Left cardiac atrium (tissue), 4 donors: ENCODE measurements around the gene CRKL. TPM values are rescaled to one million over a fixed set of nuclear protein-coding genes. Genes with fewer than 3 reads are reported as not detected.
"Not testable (repeated sequence)": the region's sequence is repeated elsewhere in the genome, so short reads cannot be mapped to it uniquely, and the experiment has no call there.

Source experiments
- ATAC-seq, 2 donors: fragments of 200-7000 bp; cut with Tn5 transposase; one replicate each; pipeline ENCODE4 v1.9.1; 2020; ENCODE audit warnings: mild to moderate bottlenecking in 2 of 2, moderate library complexity in 2 of 2
- DNase-seq: peaks from one replicate; pipeline ENCODE4 v3.0.0-alpha.2; 2020
- intact Hi-C, 2 donors: fragments of 100-400 bp; cut with DNase I; formaldehyde crosslinking; loops; one replicate each; pipeline versions ENCODE4 v1.14.1 to v1.15.1; 2022 to 2023
- total RNA-seq, 2 donors: library from RNA; stranded (reverse); fragmentation: NEBNext Ultra II Directional; extraction: Animal tissue kit (Norgen Biotek cat#: 25700); gene quantifications; one replicate each; pipeline ENCODE4 v1.2.1, GENCODE V29; 2021
- donor health status: DM: no; HTN: yes; CAD: no.
- donor health status: DM: no; HTN: yes; CAD: no; lungs with severe emphysema.
- donor health status: DM: yes; HTN: yes; CAD: no.
- donor health status: Dilated cardiomyopathy.

The CRKL gene
- total RNA-seq, 2 donors from 2014 or later = 48.7 to 50.2 TPM

DNA sequence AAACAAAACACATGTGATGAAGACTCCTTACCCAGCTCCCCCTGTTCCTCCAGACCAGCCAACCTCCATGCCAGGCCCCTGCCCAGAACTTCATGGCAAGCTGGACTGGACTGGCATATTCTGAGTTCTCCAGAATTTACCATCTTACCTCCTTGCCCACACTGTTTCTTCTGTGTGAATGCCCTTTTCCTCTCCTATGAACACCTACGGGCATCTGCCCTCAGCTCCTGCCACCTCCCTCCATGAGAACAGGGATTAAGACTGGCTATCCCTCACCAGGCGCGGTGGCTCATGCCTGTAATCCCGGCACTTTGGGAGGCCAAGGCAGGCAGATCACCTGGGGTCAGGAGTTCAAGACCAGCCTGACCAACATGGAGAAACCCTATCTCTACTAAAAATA, 43.4 kb downstream of the CRKL start:
- no peak for DNase-seq
- intact Hi-C loops = no loop called here
- ATAC-seq = no peak

DNA sequence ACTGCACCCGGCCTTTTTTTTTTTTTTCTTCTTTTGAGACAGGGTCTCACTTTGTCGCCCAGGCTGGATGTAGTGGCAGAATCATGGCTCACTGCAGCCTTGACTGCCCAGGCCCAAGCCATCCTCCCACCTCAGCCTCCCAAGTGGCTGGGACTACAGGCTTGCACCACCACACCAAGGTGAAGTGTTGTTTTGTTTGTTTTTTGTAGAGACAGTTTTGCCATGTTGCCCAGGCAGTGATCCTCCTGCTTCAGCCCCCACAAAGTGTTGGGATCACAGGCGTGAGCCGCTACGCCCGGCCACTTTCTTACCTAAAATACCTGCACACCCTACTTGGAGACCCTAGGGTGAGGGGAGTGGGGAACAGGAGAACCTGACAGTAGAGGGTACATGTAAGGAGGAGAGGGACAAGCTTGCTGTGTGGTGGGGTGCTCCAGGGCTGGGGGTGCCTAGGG, 45.3 kb downstream of the CRKL start:
- intact Hi-C loops = no loop called here

DNA sequence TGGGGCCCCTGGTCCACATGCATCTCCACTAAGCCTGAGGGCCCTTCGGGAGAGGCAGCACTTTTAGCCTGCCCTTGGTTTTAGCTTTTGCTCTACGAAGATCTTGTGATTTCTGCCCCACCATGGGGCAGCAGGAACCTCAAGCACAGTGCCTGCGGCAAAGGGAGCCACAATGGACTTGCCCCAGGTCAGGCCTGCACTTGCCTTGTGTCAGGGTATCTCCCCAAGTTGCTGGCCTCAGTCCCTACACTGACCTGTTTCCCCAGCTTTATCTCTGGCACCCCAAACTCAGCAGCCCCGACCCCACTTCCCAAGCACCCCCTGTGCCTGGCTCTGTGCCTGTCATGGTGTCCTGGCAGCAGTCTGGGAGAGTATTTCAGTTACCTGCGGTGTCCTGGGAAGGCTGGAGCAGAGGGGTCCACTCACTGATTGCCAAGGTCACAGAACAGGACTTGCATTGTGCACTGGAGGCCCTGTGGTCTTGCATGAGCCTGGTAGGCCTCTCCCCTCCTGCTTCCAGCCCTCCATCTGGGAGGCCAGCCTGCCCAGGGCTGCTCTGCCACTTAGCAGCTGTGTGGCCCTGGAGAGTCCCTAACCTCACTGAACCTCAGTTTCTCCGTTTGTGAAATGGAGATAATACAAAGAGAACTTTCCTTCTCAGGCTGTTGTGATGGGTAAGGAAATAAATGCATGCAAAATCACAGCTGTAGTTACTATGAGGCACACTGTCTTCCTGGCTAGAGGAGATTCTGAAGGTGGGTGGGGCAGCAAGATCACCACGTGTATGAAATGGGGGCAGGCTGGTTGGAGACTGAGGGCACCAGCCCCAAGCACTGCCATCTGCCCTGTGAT, 46.2 kb downstream of the CRKL start:
- ATAC-seq (no peak), DNase-seq (no peak)
- intact Hi-C loops = no loop called here

More for the DNA sequence above, 45.3 kb downstream of the CRKL start:
- DNase-seq = no peak
- ATAC-seq = no peak

DNA sequence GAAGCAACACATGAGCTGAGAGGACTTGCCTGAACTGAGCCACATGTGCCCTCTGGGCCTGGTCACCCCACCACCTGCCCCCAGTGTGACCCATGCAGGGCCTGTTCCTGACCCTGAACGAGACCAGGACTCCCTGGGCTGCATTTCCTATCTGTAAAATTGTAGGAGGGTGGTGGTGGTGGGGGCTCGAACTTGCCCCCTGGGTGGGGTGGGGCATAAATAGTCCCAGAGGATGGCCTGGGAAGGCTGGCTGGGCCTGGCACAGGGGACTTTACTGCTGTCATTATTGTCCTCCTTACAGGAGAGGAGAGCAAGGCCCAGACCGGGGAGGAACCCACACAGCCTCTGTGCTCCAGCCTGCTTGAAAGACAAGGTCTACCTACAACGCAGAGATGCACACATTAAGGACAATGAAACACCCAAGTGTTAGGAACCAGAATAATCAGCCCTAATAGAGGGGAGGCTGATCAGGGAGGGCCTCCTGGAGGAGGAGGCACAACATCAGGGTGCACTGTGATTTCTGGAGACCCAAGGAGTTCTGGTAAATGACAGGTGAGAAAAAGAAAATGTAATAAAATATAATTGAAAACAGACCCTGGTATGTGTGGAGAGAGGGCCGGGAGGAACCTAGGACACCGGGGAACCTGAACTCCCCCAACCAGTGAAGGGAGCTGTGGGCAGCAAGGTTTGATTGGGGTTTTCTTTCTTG, 47.0 kb downstream of the CRKL start:
- DNase-seq = no peak
- intact Hi-C loops = no loop called here
- ATAC-seq = no peak

DNA sequence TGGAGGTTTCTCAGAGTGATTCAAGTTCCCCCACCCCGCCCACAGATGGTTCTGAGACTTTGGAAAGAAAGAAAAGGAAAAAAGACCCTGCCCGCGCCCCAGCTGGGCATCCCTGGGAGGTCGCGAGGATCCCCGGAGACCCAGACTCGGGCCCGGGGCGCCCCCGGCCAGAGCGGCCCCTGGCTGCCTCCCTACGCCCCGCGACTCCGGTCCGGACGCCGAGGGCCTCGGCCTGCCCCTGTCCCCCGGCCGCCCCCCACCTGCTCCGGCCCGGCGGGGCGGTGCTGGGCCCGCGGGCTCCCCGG, 47.5 kb downstream of the CRKL start:
- ATAC-seq (no peak), DNase-seq (no peak)

DNA sequence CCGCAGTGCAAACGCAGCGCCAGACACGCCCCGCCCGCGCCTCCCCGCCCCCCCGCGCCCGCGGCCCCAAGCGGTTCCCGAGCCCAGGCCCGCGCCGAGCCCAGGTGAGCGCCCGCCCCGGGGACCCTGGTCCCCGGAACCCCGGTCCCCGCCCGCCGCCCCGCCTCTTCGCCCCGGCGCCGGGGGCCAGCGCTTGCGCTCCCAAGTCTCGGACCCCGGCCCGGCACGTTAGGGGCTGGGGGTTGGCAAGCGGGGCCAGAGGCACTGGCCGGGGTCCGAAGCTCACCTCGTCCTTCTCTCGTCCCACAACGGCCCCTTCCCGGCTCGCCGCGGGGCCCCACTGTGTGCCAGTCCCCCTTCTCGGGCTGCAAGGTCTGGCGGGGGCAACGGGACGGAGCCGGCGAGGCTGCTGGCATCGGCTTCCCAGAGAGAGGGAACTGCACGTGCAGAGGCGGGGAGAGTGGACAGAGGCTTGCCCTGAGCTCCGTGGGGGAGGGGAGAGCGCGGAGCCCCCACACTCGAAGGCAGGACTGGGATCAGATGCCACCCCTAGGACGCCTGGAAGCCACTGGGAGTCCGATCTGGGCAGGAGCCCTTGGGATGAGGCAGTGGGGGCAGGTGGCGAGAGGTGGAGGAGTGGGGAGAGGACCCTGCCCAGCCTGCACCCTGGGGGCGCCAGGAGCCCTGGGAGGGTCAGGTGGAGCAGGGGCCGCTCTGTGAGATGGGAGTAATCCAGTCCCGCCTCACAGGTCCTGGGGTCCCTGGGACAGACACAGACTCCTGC, 48.1 kb downstream of the CRKL start:
- ATAC-seq (peak in 1 of 2 donors; percentile 4), DNase-seq (no peak)
- intact Hi-C loops = loop anchor here in 1 of 2 donors (5.0 kb wide), 1 partner anchor 48 kb away; the partner anchor contains the start of gene CRKL

More for the DNA sequence above, 47.5 kb downstream of the CRKL start:
- intact Hi-C loops = loop anchor here in 1 of 2 donors (5.0 kb wide), 1 partner anchor 47 kb away; the partner anchor contains the start of gene CRKL

DNA sequence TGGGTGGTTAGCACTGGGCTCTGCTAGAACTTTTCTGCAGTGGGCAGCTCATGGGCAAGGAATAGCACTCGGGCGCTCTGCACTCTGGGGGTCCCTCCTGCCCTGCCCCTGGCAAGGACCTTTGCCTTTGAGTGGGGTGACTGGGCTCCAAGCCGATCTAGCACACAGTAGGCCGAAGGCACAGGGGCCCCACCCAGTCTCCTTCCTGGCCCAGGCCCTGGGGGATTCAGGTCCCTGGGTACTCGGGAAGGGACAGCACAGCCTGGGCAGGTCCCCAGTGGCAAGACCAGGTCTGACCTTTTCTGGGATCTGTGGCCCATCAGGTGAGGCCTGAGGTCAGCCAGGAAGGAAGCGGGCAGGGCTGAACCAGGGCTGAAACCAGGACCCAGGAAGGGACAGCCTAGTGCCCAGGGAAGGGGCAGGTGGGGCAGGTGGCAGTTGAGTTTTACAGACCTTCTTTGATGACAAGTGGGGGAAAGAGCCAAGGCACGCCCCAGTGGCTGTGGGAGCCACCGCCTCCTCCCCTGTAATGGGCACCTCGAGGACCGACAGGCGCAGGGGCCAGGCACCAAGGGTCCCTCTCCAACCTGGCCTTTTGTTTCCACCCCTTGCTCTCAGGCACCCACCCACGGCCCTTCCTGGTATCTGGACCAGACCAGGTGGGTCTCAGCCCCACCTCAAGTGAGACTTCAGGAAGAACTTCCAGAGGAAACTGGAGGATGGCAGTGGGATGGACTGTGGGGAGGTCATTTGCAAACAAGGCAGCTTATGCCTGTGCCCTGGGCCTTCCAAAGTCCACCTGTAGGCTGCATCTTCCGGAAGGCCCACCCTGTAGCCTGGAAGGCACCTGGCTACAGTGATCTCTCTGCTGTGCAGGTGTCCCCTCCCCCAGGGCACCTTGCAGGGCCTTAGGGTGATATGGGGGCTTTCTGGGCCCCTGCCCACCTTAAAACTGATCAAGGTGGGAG, 49.0 kb downstream of the CRKL start:
- ATAC-seq (no peak), DNase-seq (no peak)
- intact Hi-C loops = loop anchor here in 1 of 2 donors (5.0 kb wide), 1 partner anchor 49 kb away; the partner anchor contains the start of gene CRKL

DNA sequence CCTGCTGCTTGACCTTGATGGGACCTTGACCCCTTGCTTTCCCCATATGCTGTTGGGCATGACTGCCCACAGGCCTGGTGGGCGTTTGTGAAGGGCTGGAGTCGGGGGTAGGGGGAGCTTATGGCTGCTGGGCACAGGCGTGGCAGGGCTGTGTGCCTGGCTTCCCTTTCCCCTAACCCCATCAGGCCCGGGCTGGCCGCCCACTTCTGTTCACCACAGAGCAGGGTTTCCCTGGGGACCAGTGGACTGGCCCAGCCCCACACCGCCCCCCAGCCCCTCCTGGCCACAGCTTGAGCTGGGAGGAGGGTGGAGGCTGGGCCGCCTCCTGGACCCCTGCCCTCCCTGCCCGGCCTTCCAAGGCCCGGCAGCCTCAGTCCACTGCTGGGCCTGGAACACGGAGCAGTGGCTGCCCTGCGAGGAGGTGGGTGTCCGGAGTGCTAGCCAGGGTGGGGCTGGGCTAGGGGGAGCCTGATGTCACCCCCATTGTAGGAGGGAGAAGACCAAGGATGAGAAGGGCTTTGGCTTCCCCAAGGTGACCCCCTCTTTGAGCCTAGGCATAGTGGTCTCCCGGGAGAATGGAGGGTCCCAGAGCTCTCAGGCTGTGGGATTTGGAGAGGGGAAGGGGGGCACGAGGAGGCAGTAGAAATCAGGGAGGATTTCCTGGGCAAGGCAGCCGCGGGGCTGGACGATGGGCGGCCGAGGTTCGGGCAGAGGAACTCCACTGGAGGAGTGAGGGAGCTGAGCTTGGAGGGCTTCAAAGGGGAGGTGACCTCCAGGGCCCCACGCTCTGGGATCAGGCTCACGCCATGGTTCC, 49.9 kb downstream of the CRKL start, which contains the start of gene AIFM3:
Gene AIFM3 (plus strand): TSS at position 373 of the 814 bp plus-strand sequence. CDS start 690 bp downstream, outside the sequence.
- DNase-seq (no peak), ATAC-seq (no peak)
- intact Hi-C loops = loop anchor here in 1 of 2 donors (5.0 kb wide), 1 partner anchor 50 kb away; the partner anchor contains the start of gene CRKL

DNA sequence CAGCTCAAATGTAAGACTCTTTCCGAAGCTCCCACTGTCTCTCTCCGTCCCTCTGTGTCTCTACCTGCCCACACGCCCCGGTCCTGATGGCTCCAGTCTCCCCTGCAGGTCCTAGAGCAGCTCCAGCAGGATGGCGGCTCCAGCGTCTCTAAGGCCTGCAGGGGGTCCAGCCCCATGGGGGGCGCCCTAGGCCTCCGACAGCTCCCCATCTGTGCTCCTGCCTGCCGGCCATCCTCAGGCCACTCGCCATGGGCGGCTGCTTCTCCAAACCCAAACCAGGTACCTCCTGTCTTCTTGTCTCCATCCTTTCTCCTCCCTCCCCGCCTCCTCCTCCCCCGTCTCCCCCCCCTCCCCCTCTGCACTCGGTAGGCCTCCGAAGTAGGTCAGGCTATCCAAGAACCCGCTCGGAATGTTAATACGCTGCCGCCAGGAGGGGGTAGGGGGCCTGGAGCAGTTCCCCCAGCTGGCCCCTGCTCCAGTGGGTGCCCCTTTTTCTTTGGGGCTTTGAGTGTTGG, 50.5 kb downstream of the CRKL start:
- ATAC-seq (no peak), DNase-seq (no peak)
- intact Hi-C loops = loop anchor here in 1 of 2 donors (5.0 kb wide), 1 partner anchor 50 kb away; the partner anchor contains the start of gene CRKL

DNA sequence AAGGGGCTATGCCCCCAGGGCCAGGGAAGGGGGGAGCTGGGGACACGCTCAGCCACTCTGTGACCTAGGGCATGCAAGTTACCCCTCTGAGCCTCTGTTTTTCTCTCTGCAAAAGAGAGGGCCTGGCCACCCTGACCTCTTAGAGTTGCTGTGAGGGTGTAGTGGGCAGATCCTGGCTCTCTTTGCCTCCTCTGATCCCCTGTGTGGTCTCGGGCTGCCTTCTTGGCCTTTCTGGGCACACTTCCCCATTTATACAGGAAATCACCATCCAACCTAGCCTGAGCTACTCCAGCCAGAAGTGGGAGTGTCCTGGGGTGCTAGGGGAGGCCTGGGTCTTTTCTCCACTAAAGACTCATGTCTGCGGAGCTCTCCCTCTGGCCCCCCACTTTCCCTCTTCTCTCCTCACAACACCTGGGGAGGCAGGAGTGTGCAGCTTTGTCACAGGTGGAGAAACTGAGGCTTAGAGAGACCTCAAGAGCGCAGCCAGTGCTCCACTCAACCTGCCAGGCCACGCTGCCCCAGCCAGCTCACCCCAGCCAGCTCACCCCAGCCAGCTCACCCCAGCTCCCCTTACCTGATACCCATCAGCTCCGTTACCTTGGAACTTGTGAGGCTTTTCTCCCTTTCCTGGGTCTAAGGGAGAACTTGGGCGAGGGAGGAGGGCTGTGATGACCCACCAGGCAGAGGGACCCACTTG, 51.2 kb downstream of the CRKL start:
- peak in 1 of 2 donors; percentile 18 for ATAC-seq
- DNase-seq = no peak
- intact Hi-C loops = loop anchor here in 1 of 2 donors (5.0 kb wide), 1 partner anchor 51 kb away; the partner anchor contains the start of gene CRKL

DNA sequence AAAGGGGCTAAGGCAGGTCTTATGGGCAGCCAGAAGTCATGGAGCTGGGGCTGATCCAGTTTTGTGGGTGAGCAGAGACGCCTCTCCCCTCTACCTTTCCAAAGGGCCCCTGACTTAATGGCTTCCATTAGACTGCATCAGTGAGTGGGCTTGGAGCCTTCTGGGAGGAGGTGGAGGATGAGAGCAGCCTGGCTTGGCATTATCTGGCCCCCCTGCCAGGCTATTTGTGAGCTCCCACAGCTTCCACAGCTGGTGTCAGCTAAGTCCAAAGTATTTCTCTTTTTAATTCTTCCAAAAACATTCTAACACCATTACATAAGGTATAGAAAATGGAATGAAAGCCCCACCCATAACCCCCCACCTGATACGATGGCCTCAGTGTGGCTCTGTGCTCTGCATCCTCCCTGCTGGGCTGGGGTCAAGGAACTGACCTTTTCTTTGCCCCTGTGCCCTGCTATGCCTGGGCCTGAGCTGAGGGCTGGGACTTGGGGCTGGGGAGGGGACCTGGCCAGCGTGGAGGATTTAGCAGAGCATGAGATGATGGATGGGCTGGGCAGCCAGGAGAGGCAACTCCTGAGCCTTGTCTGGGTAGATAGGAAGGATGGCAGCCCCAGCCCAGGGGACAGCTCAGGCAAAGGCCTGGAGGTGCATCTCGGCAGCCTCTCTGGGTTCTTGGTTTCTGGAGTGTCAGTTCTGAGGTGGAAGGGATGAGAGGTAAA, 53.9 kb downstream of the CRKL start:
- intact Hi-C loops = no loop called here
- ATAC-seq = no peak
- no peak for DNase-seq

DNA sequence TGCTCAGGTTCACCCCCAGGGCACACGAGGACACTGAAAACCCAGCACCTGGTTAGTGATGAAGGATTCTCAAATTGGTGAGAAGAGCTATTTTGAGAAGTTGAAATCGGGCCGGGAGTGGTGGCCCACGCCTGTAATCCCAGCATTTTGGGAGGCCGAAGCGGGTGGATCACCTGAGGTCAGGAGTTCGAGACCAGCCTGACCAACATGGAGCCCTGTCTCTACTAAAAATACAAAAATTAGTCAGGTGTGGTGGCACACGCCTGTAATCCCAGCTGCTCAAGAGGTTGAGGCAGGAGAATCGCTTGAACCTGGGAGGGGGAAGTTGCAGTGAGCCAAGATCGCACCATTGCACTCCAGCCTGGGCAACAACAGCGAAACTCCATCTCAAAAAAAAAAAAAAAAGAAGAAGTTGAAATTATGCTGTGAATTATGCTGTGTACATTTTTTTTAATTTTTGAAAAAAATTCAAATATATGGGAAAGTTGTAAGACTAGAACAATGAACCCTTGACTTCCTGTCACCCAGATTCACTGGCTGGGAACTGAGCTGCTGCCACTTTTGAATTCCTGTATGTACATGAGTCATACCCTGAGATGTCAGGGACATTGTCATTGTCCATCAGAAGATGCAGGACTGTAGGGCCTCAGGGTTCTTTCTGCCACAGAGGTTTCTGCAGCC, 54.9 kb downstream of the CRKL start:
- peak in 1 of 2 donors; percentile 27 for ATAC-seq
- DNase-seq, intact Hi-C loops: not testable (repeated sequence)

DNA sequence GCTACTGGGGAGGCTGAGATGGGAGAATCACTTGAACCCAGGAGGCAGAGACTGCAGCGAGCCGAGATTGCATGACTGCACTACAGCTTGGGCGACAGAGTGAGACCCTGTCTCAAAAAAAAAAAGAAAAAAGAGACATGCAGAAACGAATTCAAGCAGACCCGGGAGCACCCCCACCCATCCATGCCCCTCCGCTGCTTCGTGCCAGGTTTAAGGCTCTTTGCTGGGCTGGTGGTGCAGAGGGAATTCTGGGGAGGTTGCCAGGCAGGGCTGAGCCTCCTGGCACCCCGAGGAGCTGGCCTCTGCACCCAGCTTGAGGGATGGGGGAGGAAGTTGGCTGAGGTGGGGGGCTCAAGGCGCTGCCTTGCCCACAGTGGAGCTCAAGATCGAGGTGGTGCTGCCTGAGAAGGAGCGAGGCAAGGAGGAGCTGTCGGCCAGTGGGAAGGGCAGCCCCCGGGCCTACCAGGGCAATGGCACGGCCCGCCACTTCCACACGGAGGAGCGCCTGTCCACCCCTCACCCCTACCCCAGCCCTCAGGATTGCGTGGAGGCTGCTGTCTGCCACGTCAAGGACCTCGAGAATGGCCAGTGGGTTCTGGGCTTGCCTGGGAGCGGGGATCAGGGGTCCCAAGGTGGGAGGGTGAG, 55.8 kb downstream of the CRKL start:
- DNase-seq (no peak), ATAC-seq (no peak)
- intact Hi-C loops = no loop called here

DNA sequence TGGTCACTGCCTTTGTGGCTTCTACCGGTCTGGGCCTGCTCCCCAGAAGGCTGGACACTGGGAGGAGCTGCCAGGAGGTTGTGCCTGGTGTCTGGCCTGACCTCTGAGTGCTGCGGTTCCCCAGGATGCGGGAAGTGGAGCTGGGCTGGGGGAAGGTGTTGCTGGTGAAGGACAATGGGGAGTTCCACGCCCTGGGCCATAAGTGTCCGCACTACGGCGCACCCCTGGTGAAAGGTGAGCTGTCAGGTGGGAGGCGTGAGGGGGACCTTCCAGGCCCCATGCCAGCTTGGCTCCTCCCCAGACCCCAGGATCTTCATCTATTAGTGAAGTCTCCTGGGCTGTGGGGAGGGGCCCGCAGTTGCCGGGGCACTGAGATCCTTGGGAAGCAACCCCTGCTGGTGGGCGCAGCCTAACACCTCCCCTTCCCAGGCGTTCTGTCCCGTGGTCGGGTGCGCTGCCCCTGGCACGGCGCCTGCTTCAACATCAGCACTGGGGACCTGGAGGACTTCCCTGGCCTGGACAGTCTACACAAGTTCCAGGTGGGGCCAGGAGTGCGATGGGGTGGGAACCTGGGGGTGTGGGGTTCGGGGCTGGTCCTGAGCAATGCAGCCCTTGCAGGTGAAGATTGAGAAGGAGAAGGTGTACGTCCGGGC, 56.6 kb downstream of the CRKL start:
- ATAC-seq (no peak), DNase-seq (no peak)
- intact Hi-C loops = no loop called here
